Measurements from ENCODE around the gene SORCS1.

SORCS1 gene

GRCh38 chr10:106795619-106796018 lies 368.9 kb downstream of the SORCS1 start:
- no peak for DNase-seq

GRCh38 chr10:106793617-106794016 lies 370.9 kb downstream of the SORCS1 start:
- DNase-seq, result no peak

- DNase-seq, result no peak
These were observed 374.9 kb downstream of the SORCS1 start for GRCh38 chr10:106789623-106790022.

DNA sequence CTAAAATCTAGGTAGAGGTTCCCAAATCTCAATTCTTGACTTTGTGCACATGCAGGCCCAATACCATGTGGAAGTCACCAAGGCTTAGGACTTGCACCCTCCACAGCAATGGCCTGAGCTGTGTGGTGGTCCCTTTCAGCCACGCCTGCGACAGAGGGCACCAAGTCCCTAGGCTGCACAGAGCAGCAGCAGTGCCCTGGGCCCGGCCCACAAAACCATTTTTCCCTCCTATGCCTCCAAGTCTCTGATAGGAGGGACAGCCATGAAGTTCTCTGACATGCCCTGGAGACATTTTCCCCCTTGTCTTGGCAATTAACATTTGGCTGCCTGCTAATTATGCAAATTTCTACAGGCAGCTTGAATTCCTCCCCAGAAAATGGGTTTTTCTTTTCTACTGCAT lies 375.5 kb downstream of the SORCS1 start:
- no peak for DNase-seq

DNA sequence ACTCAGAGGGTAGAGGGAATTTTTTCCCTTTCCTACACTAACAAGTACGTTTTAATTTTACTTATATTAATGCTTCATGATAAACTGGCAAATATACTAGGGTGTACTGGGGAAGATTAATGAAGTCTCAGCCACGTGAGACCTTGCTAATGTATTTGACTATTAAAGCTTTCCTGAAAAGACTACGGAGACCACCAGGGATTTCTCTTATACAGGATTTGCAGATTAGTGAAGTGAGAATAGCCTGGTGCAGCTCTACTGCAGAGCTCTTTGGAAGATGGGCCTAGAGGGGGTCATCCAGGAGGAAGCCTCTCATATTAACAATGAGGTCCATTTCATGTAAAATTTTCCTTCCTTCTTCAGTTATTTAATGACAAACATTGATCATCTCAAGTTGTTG lies 379.0 kb downstream of the SORCS1 start:
- no peak for DNase-seq

- DNase-seq, result no peak
These were observed 383.9 kb downstream of the SORCS1 start for GRCh38 chr10:106780632-106781031.

DNA sequence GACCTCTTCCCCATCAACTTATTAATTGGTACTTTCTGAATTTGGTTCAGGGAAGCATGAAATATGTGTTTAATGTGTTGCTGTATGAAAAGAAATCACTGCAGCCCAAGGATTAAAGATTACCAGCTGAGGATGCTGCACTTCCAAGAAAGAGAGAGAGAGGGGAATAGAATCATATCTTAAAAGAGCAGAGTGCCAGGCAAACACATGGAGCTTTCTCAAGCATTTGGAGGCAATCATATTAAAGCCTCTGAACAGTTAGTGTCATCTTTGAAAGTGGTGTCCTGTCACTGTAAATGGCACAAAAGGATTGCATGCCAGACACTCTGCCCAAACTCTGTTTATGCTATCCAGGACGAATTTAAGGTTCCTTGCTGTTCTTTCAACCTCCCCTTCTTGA lies 386.7 kb downstream of the SORCS1 start:
- no peak for DNase-seq

GRCh38 chr10:106775127-106775526 lies 389.4 kb downstream of the SORCS1 start:
- no peak for DNase-seq

- DNase-seq, result no peak
These were observed 391.5 kb downstream of the SORCS1 start for GRCh38 chr10:106772957-106773356.

GRCh38 chr10:106771154-106771553 lies 393.4 kb downstream of the SORCS1 start:
- DNase-seq, result no peak

- DNase-seq, result no peak
These were observed 396.3 kb downstream of the SORCS1 start for GRCh38 chr10:106768204-106768603.

DNA sequence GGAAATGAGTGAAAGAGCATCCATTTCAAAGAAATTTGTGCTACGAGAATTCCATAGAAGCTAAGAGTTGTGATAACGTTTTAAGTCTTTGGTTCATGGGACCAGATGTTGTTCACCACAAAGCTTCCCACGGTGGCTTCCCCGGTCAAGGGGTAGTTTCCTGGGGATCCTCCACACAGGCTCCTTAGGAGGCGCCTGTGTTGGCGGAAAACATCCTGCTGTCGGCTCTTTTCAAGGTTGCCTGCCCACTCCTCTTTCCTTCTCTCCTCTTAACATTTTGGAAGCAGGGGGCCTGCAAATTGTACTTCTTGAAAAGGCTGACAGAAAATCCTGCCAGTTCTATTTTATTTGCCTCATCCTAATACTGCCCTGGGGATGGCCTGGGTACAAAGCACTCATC lies 398.6 kb downstream of the SORCS1 start:
- no peak for DNase-seq

DNA sequence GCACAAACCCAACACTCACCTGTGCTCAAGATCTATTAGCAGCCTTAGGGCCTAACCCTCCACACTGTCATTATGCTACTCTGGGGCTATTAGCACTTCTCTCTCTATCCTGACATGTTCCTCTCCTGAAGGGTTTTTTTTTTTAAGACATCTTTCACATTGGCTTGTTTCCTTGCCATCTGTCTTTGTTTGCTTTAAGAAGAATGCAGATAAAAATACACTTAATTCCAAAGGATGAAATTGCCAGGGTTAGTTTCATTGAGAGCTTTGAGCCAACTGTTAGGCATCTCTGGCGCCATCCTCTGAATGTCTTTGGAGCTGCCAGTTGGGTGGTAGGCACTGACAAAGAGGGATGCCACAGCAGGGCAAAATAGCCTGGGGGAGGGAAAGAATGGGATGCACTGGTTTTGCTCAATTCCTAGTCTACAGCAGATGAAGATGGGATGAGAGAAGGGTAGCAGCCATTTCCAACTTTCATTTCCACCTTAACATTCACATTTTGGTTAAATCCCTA lies 399.2 kb downstream of the SORCS1 start:
- DNase-seq, result no peak

DNA sequence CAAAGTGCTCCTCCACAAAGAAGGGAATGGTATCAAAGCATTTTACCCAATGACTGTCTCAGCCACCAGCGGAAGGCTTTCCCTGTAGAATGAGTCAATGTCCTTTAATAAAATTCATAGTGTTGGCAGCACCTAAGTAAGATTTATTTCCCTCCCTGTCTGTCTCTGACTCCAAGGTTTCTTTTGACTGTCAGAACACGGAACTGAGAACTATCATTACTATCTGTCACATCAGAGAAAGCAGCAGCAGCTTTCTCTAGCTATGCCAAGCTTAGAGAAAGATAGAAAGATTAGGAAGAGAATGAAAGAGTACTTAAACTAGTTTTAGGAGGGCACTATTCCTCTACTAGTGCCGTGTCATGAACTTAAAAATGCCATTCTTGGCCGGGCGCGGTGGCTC lies 400.1 kb downstream of the SORCS1 start:
- no peak for DNase-seq

DNA sequence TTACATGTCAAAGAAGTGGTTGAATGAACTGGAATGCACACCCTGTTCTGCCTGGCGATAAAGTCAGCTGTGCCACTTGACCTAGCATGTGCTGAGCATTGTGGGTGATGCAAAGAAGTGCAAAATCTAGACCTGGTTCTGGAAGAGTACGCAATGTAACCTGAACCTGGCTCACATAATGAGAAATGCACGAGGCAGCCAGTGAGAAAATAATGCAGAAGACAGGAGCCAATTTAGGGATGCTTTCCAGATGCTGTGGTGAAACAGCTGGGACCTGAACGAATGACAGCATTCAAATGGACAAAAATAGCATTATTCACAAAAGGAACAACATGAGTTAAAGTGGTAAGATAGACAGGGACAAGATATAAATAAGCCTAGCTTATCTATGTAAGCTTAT lies 402.6 kb downstream of the SORCS1 start:
- no peak for DNase-seq

DNA sequence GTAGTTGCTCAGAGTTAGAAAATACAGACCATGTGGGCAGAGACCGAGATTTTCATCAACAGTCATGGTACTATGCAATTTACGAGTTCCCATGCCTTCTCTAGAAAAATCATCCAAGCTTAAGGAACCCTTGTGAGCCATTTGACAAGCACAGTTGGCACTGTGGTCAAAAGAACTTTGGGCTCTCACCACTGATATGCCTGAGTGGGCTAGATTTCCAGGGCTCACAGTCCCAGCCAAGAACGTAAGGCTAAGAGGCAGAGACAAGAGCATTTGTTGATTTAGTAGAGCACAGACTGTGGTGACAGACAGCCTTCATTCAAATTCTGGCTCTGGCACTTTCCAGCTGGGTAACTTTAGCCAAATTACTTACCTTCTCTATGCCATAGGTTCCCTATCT lies 407.0 kb downstream of the SORCS1 start:
- no peak for DNase-seq

DNA sequence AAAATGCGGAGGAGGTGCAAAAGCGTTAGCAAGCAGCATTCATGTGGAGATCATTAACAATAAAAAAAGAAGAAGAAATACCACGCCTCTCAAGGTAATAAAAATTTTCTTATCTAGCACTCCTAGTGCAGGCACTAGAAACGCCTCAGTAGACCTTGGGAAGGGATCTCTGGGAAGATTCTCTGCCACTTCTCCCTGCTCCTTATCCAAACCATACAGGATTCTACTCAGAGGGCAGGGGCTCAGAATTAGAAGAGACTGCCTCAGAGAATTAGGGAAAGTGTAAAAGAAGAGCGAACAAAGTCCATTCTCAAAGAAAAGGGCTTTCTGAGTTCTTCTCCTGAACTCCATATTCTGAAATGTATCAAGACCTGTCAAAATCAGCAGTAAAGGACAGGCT lies 413.4 kb downstream of the SORCS1 start:
- DNase-seq, result no peak

GRCh38 chr10:106746868-106747267 lies 417.6 kb downstream of the SORCS1 start:
- DNase-seq, result no peak

GRCh38 chr10:106741006-106741530 lies 423.4 kb downstream of the SORCS1 start:
- no peak for DNase-seq

DNA sequence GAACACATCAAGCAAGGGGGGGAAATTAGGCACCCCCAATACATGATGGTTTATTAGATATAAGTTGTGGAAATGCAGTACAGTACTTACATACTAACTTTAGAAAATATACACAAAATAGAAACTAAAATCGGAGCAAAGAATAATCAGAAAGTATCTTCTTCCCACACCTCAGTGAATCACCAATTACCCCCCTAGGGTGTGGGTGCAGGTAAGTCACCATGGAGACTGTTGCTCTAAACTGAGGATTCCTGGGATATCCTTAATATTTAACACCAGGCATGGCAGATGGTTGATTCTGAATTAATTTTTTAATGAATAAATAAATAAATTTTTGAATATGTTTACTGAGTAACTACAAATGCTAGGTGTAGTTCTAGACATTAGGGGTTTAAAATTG lies 424.4 kb downstream of the SORCS1 start:
- no peak for DNase-seq

DNA sequence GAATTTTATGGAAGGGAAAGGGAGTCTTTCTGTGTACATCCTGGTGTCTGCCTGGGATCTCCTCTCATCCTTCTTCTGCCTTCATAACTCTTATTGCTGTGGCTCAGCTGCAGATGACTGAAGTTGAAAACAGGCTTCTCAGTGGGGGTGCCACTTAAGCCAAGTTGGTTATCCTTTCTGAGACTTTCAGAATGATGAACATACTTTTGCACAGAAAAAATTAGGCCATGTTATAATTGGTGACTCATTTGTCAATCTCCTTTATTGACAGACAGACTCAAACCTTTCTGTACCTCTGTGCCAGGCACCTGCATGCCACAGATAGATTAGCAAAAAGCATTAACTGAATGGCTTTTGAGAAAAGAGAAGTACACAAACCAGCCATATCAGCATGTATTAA lies 430.3 kb downstream of the SORCS1 start:
- no peak for DNase-seq

GRCh38 chr10:106728232-106728631 lies 436.3 kb downstream of the SORCS1 start:
- no peak for DNase-seq

- no peak for DNase-seq
These were observed 437.3 kb downstream of the SORCS1 start for GRCh38 chr10:106727170-106727569.

- DNase-seq, result no peak
These were observed 442.0 kb downstream of the SORCS1 start for GRCh38 chr10:106722524-106722923.

DNA sequence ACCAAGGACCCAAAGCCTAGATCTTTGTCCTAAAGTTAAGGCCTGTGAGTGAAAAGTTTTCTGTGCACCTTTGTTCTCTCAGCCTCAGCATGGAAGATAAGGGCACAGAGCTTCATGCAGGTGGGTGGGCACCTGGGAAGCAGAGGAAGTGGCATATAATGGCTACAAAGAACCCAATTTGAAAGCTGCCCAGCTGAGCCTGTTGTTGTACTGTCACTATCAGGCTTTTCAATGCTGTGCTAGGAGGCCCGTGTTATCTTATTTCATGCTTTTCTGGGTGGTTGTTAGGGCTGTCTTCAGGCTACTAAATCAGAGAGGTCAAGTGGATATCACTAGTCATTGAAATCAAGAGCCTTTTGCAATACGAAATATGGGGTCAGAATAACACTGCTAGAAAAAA lies 443.8 kb downstream of the SORCS1 start:
- no peak for DNase-seq

GRCh38 chr10:106716381-106716780 lies 448.1 kb downstream of the SORCS1 start:
- DNase-seq, result no peak
